GM12878 (cell line): ENCODE results near the gene KCNC4. TPM values are rescaled to one million over a fixed set of nuclear protein-coding genes. Genes with fewer than 3 reads are reported as not detected.

Experiments used
- ATAC-seq: fragments of 200-7000 bp; cut with Tn5 transposase; 3 replicates; pipeline ENCODE4 v1.9.1; 2020; ENCODE audit warnings: mild to moderate bottlenecking, moderate library complexity
- BruUV-seq: library from RNA; stranded (reverse); fragments of 400-500 nt; replicated peaks from 2 replicates; lab custom pipeline; 2021; lab: Mats Ljungman, UMichigan
- CTCF ChIA-PET: fragments of 300-600 bp; sonication (Branson Sonifier 250); formaldehyde crosslinking; extraction: SDS; loops from one replicate; lab custom pipeline; 2021; ENCODE audit warnings: inconsistent platforms; lab: Yijun Ruan, JAX
- POLR2A ChIA-PET: fragments of 350-600 bp; formaldehyde crosslinking; extraction: SDS; loops from one replicate; lab custom pipeline; 2021; ENCODE audit warnings: inconsistent platforms; lab: Charles Lee
- RAD21 ChIA-PET: fragments of 300-600 bp; sonication (Branson Sonifier 250); formaldehyde crosslinking; loops from one replicate; lab custom pipeline; 2023; ENCODE audit warnings: antibody characterized with exemption; ENCODE audit not compliant: unreplicated experiment; lab: Charles Lee
- SMC1A ChIA-PET: fragments of 300-600 bp; sonication (Branson Sonifier 250); formaldehyde crosslinking; loops from one replicate; lab custom pipeline; 2023; ENCODE audit not compliant: unreplicated experiment, uncharacterized antibody; lab: Charles Lee
- DNase-seq: peaks from one replicate; pipeline ENCODE4 v3.0.0-alpha.2; 2011; ENCODE audit warnings: low read depth, low spot score
- FAIRE-seq: peaks from 3 replicates; lab custom pipeline; 2011; peaks lifted over from hg19 to GRCh38; lab: Jason Lieb, UNC
- H2AFZ ChIP-seq: 2 replicates; pipeline ENCODE4 v1.6.0; 2011; ENCODE audit warnings: low read depth, low read length, control low read depth; ENCODE audit not compliant: control insufficient read depth
- H3K27ac ChIP-seq: 2 replicates; pipeline ENCODE4 v1.5.1; 2011; ENCODE audit warnings: control low read depth; ENCODE audit not compliant: control insufficient read depth, insufficient read depth
- H3K27me3 ChIP-seq, 2 experiments: replicated peaks in 1 of 2; 2 replicates each; pipeline versions ENCODE4 v1.6.0 to v1.6.1; 2011; ENCODE audit warnings: low read length in 1 of 2; ENCODE audit not compliant: control insufficient read depth in 2 of 2, insufficient read depth in 2 of 2
- H3K36me3 ChIP-seq, 2 experiments: 2 replicates each; pipeline ENCODE4 v1.5.1; 2011; ENCODE audit warnings: low read length in 1 of 2; ENCODE audit not compliant: control insufficient read depth in 2 of 2, insufficient read depth in 2 of 2
- H3K4me1 ChIP-seq: 2 replicates; pipeline ENCODE4 v1.6.1; 2011; ENCODE audit warnings: mild to moderate bottlenecking, low read length, moderate library complexity, mixed read lengths; ENCODE audit not compliant: control insufficient read depth, insufficient read depth
- H3K4me2 ChIP-seq: 2 replicates; pipeline ENCODE4 v1.6.0; 2011; ENCODE audit warnings: control low read depth; ENCODE audit not compliant: control insufficient read depth, insufficient read depth
- H3K4me3 ChIP-seq: fragments of 200-600 bp; sonication (generic); 2 replicates; pipeline ENCODE4 v1.5.1; 2016
- H3K79me2 ChIP-seq: 2 replicates; pipeline ENCODE4 v1.6.0; 2011; ENCODE audit warnings: low read length; ENCODE audit not compliant: control insufficient read depth, insufficient read depth
- H3K9ac ChIP-seq: 2 replicates; pipeline ENCODE4 v1.8.0; 2011; ENCODE audit warnings: low read length, control low read depth, mixed read lengths; ENCODE audit not compliant: control insufficient read depth, insufficient read depth
- H3K9me3 ChIP-seq: replicated peaks from 3 replicates; pipeline ENCODE4 v1.5.1; 2011; ENCODE audit warnings: mild to moderate bottlenecking, low read length; ENCODE audit not compliant: control insufficient read depth, insufficient read depth
- H4K20me1 ChIP-seq: 2 replicates; pipeline ENCODE4 v1.6.0; 2011; ENCODE audit not compliant: control insufficient read depth, insufficient read depth
- NR2C1 ChIP-seq: fragments of 450-650 bp; IDR thresholded peaks from 2 replicates; pipeline ENCODE4 v1.6.1; 2017; ENCODE audit warnings: antibody characterized with exemption, mild to moderate bottlenecking, moderate library complexity
- RFX5 ChIP-seq: IDR thresholded peaks from 2 replicates; pipeline ENCODE4 v1.6.1; 2011; ENCODE audit warnings: low read depth, low read length, improper control_type of control experiment
- TARDBP ChIP-seq: IDR thresholded peaks from 2 replicates; pipeline ENCODE4 v1.6.1; 2016; ENCODE audit warnings: borderline replicate concordance
- WGBS: methylation state at CpG from one replicate; pipeline ENCODE4 v1.1.6; 2016; ENCODE audit warnings: low lambda C conversion rate; ENCODE audit not compliant: insufficient replicate concordance, insufficient coverage; ENCODE audit errors: missing lambda C conversion rate; 5-methylcytosine and 5-hydroxymethylcytosine counted together
- in situ Hi-C: fragments of 300-500 bp; cut with MboI; formaldehyde crosslinking; loops from 9 replicates; pipeline ENCODE4 v1.14.3; 2018; ENCODE audit warnings: mixed read lengths
- intact Hi-C: fragments of 100-400 bp; cut with micrococcal nuclease; formaldehyde crosslinking; loops from one replicate; pipeline ENCODE4 v1.14.2; 2022; ENCODE audit not compliant: unreplicated experiment
- polyA plus RNA-seq, 11 experiments: library from polyadenylated mRNA; depleted of rRNA in 4 of 11; unstranded in 6 of 11; stranded (reverse) in 5 of 11; fragments of >200 nt; fragmentation: Nextera tagmentation in 4 of 11; fragmentation: Illumina TruSeq in 1 of 11; extraction: Ambion mirVana in 4 of 11; extraction: Trizol in 1 of 11; gene quantifications; 1 replicate in 1 of 11; 2 replicates in 10 of 11; pipeline versions ENCODE4 v1.2.1 to v1.2.3, GENCODE V29; 2011 to 2016; ENCODE audit warnings: inconsistent platforms in 2 of 11, missing spikeins in 2 of 11, low read depth in 1 of 11
- total RNA-seq, 4 experiments: library from RNA; depleted of rRNA in 3 of 4; stranded (reverse); fragments of >200 nt in 3 of 4; fragmentation: Illumina TruSeq in 1 of 4; extraction: Trizol in 1 of 4; gene quantifications; 2 replicates each; pipeline versions ENCODE4 v1.2.1 to v1.2.3, GENCODE V29; 2013 to 2021
- TF ChIP-seq, protein P1 (sequence below): IDR thresholded peaks from 2 replicates; pipeline ENCODE4 v1.6.1; 2012; ENCODE audit warnings: low read depth, low read length, improper control_type of control experiment
- TF ChIP-seq, protein P2 (sequence below), 3 experiments: IDR thresholded peaks in 2 of 3; conservative IDR thresholded peaks in 1 of 3; 2 replicates each; pipeline ENCODE4 v1.5.1; 2011; ENCODE audit warnings: low read depth in 3 of 3, low read length in 3 of 3, mild to moderate bottlenecking in 3 of 3, control low read depth in 2 of 3, moderate library complexity in 2 of 3, inconsistent platforms in 1 of 3, mixed read lengths in 1 of 3; ENCODE audit not compliant: control insufficient read depth in 2 of 3, insufficient read depth in 1 of 3; ENCODE audit errors: extremely low read depth in 1 of 3

The KCNC4 gene
- total and polyA plus RNA-seq, 10 of the 15 experiments (the other 5 are each of a cell fraction or from before 2014, with no cell fraction given) = 0.06 to 1.7 (median 0.36) TPM

GRCh38 chr1:110200666-110201065 lies 9.4 kb upstream of the KCNC4 start:
- no peak for ATAC-seq

DNA sequence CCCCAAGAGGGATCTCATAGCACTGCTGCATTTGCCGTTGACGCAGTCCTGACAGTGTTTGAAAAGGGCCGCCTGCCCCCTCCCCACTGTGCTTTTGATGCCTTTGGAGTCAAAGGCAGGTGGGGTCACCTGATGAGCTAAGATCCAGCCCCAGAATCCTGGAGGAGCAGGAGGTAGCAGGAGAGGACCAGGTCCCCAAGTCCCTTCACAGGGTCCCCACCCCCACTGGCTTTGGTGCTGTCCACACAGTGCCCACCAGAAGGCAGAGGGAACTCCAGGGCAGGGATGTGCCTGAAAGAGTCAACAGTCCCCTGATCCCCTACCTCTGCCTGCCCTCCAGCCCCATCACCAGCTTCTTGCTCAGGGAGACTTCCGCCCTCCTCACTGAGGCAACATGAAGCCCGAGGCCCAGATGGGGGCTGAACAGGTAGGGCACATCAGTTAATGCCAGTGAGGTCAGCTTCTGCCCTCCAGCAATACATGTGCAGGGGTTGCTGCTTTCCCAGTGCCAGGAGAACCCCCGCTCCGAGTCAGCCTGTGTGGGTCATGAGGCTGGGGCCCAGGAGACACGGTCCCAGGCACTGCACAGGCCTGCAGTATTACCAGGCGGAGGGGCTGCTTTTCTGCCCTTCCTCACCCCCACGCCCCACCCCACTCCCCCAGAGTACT lies 8.8 kb upstream of the KCNC4 start:
- POLR2A ChIA-PET = interaction anchor here (0.6 kb wide), 1 partner anchor 78 kb away, joined by 3 read pairs; no protein-coding TSS in a partner anchor
- TF ChIP-seq NR2C1 = no peak
- TF ChIP-seq, protein P1, sequence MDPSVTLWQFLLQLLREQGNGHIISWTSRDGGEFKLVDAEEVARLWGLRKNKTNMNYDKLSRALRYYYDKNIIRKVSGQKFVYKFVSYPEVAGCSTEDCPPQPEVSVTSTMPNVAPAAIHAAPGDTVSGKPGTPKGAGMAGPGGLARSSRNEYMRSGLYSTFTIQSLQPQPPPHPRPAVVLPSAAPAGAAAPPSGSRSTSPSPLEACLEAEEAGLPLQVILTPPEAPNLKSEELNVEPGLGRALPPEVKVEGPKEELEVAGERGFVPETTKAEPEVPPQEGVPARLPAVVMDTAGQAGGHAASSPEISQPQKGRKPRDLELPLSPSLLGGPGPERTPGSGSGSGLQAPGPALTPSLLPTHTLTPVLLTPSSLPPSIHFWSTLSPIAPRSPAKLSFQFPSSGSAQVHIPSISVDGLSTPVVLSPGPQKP = no peak
- TF ChIP-seq, protein P2, sequence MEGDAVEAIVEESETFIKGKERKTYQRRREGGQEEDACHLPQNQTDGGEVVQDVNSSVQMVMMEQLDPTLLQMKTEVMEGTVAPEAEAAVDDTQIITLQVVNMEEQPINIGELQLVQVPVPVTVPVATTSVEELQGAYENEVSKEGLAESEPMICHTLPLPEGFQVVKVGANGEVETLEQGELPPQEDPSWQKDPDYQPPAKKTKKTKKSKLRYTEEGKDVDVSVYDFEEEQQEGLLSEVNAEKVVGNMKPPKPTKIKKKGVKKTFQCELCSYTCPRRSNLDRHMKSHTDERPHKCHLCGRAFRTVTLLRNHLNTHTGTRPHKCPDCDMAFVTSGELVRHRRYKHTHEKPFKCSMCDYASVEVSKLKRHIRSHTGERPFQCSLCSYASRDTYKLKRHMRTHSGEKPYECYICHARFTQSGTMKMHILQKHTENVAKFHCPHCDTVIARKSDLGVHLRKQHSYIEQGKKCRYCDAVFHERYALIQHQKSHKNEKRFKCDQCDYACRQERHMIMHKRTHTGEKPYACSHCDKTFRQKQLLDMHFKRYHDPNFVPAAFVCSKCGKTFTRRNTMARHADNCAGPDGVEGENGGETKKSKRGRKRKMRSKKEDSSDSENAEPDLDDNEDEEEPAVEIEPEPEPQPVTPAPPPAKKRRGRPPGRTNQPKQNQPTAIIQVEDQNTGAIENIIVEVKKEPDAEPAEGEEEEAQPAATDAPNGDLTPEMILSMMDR (IDR thresholded peaks at IDR 0.05 in 2 of 3, conservative IDR thresholded peaks at IDR 0.05 in 1 of 3; ENCODE audit: control insufficient read depth in 2 of 3, extremely low read depth in 1 of 3, insufficient read depth in 1 of 3, low read depth in 3 of 3, low read length in 3 of 3) = no peak
- no peak for TF ChIP-seq RFX5

More at GRCh38 chr1:110200666-110201065, 9.4 kb upstream of the KCNC4 start:
- SMC1A ChIA-PET = interaction anchor here (1.6 to 17.8 kb wide), 4 partner anchors 113 to 302 kb away, joined by 3 to 524 read pairs (median 37); no protein-coding TSS in a partner anchor
- Histone ChIP-seq H3K9ac (no peak overlapping the region), H2AFZ (no peak overlapping the region), H4K20me1 (no peaks in the 10 kb centered on the region), H3K36me3 (no peaks in the 10 kb centered on the region), H3K4me3 (no peak overlapping the region), H3K4me2 (no peak overlapping the region), H3K4me1 (no peaks in the 10 kb centered on the region), H3K9me3 (no peaks in the 10 kb centered on the region), H3K79me2 (no peaks in the 10 kb centered on the region), H3K27me3 (peaks cover 0 to 2% of the 10 kb centered on the region in 2 experiments; a peak in 2 of 4 replicates), H3K27ac (no peak overlapping the region)
- POLR2A ChIA-PET = interaction anchor here (0.6 kb wide), 1 partner anchor 79 kb away, joined by 3 read pairs; no protein-coding TSS in a partner anchor
- no TSS peak for BruUV-seq
- in situ Hi-C loops (loop anchor here (5.0 kb wide), 2 partner anchors 107 to 262 kb away; no protein-coding TSS in a partner anchor), intact Hi-C loops (no loop called here)
- FAIRE-seq (no peak), DNase-seq (no peak)
- TF ChIP-seq TARDBP = no peak
- 36% methylated on average over 14 of the region's 14 CpGs for WGBS
- CTCF ChIA-PET = interaction anchor here (1.0 to 18.8 kb wide), 6 partner anchors 111 to 297 kb away, joined by 3 to 753 read pairs (median 48); no protein-coding TSS in a partner anchor
- RAD21 ChIA-PET = interaction anchor here (1.1 to 6.0 kb wide), 4 partner anchors 110 to 265 kb away, joined by 3 to 71 read pairs (median 28); no protein-coding TSS in a partner anchor

More for the DNA sequence above, 8.8 kb upstream of the KCNC4 start:
- ATAC-seq = no peak
- no peak overlapping the region for H3K4me2 ChIP-seq
- H3K36me3 ChIP-seq = no peaks in the 10 kb centered on the region
- no peaks in the 10 kb centered on the region for H3K4me1 ChIP-seq
- peaks cover 0 to 2% of the 10 kb centered on the region in 2 experiments; a peak in 2 of 4 replicates for H3K27me3 ChIP-seq
- 27% methylated on average over 10 of the region's 10 CpGs for WGBS
- SMC1A ChIA-PET = interaction anchor here (1.6 to 17.8 kb wide), 4 partner anchors 112 to 301 kb away, joined by 3 to 524 read pairs (median 37); no protein-coding TSS in a partner anchor
- DNase-seq = no peak
- no peaks in the 10 kb centered on the region for H3K9me3 ChIP-seq
- no peak for FAIRE-seq
- CTCF ChIA-PET = interaction anchor here (1.0 to 18.8 kb wide), 9 partner anchors 13 to 296 kb away, joined by 3 to 753 read pairs (median 24); no protein-coding TSS in a partner anchor
- H3K27ac ChIP-seq = no peak overlapping the region
- no peak overlapping the region for H3K9ac ChIP-seq
- H3K79me2 ChIP-seq = no peaks in the 10 kb centered on the region
- intact Hi-C loops = no loop called here
- RAD21 ChIA-PET = interaction anchor here (0.6 to 6.0 kb wide), 6 partner anchors 97 to 264 kb away, joined by 3 to 71 read pairs (median 4); no protein-coding TSS in a partner anchor
- no peaks in the 10 kb centered on the region for H4K20me1 ChIP-seq
- H3K4me3 ChIP-seq = no peak overlapping the region
- H2AFZ ChIP-seq = no peak overlapping the region
- BruUV-seq = no TSS peak
- in situ Hi-C loops = loop anchor here (5.0 kb wide), 2 partner anchors 106 to 261 kb away; no protein-coding TSS in a partner anchor
